PC-9 (cell line): ENCODE measurements around the gene TBC1D2.

Source experiments
- CTCF ChIP-seq: fragments of 200-600 bp; sonication (generic); conservative IDR thresholded peaks from 2 replicates; pipeline ENCODE4 v1.6.1; 2017; ENCODE audit warnings: mixed run types, antibody characterized with exemption, mild to moderate bottlenecking, moderate library complexity
- EZH2 ChIP-seq: fragments of 200-600 bp; sonication (generic); IDR thresholded peaks from 2 replicates; pipeline ENCODE4 v1.8.0; 2017; ENCODE audit warnings: antibody characterized with exemption, low read depth

- TF ChIP-seq EZH2 (no peak), CTCF (no peak)
Measured at GRCh38 chr9:98218562-98219363, 36.7 kb downstream of the TBC1D2 start.
